GM12878 (cell line): ENCODE measurements around the gene RARA. TPM values are rescaled to one million over a fixed set of nuclear protein-coding genes. Genes with fewer than 3 reads are reported as not detected.

Source experiments
- ATAC-seq: fragments of 200-7000 bp; cut with Tn5 transposase; 3 replicates; pipeline ENCODE4 v1.9.1; 2020; ENCODE audit warnings: mild to moderate bottlenecking, moderate library complexity
- Bru-seq: library from RNA; stranded (reverse); fragments of 400-500 nt; gene quantifications from one replicate; lab custom pipeline; 2021; lab: Mats Ljungman, UMichigan
- BruChase-seq, 2 experiments: library from RNA; stranded (reverse); fragments of 400-500 nt; gene quantifications; one replicate each; lab custom pipeline; 2021; lab: Mats Ljungman, UMichigan
- BruUV-seq: library from RNA; stranded (reverse); fragments of 400-500 nt; replicated peaks from 2 replicates; lab custom pipeline; 2021; lab: Mats Ljungman, UMichigan
- CTCF ChIA-PET: fragments of 300-600 bp; sonication (Branson Sonifier 250); formaldehyde crosslinking; extraction: SDS; loops from one replicate; lab custom pipeline; 2021; ENCODE audit warnings: inconsistent platforms; lab: Yijun Ruan, JAX
- POLR2A ChIA-PET: fragments of 350-600 bp; formaldehyde crosslinking; extraction: SDS; loops from one replicate; lab custom pipeline; 2021; ENCODE audit warnings: inconsistent platforms; lab: Charles Lee
- RAD21 ChIA-PET: fragments of 300-600 bp; sonication (Branson Sonifier 250); formaldehyde crosslinking; loops from one replicate; lab custom pipeline; 2023; ENCODE audit warnings: antibody characterized with exemption; ENCODE audit not compliant: unreplicated experiment; lab: Charles Lee
- SMC1A ChIA-PET: fragments of 300-600 bp; sonication (Branson Sonifier 250); formaldehyde crosslinking; loops from one replicate; lab custom pipeline; 2023; ENCODE audit not compliant: unreplicated experiment, uncharacterized antibody; lab: Charles Lee
- DNase-seq: peaks from one replicate; pipeline ENCODE4 v3.0.0-alpha.2; 2011; ENCODE audit warnings: low read depth, low spot score
- FAIRE-seq: peaks from 3 replicates; lab custom pipeline; 2011; peaks lifted over from hg19 to GRCh38; lab: Jason Lieb, UNC
- H2AFZ ChIP-seq: 2 replicates; pipeline ENCODE4 v1.6.0; 2011; ENCODE audit warnings: low read depth, low read length, control low read depth; ENCODE audit not compliant: control insufficient read depth
- H3K27ac ChIP-seq: 2 replicates; pipeline ENCODE4 v1.5.1; 2011; ENCODE audit warnings: control low read depth; ENCODE audit not compliant: control insufficient read depth, insufficient read depth
- H3K27me3 ChIP-seq, 2 experiments: replicated peaks in 1 of 2; 2 replicates each; pipeline versions ENCODE4 v1.6.0 to v1.6.1; 2011; ENCODE audit warnings: low read length in 1 of 2; ENCODE audit not compliant: control insufficient read depth in 2 of 2, insufficient read depth in 2 of 2
- H3K36me3 ChIP-seq, 2 experiments: 2 replicates each; pipeline ENCODE4 v1.5.1; 2011; ENCODE audit warnings: low read length in 1 of 2; ENCODE audit not compliant: control insufficient read depth in 2 of 2, insufficient read depth in 2 of 2
- H3K4me1 ChIP-seq: 2 replicates; pipeline ENCODE4 v1.6.1; 2011; ENCODE audit warnings: mild to moderate bottlenecking, low read length, moderate library complexity, mixed read lengths; ENCODE audit not compliant: control insufficient read depth, insufficient read depth
- H3K4me2 ChIP-seq: 2 replicates; pipeline ENCODE4 v1.6.0; 2011; ENCODE audit warnings: control low read depth; ENCODE audit not compliant: control insufficient read depth, insufficient read depth
- H3K4me3 ChIP-seq: fragments of 200-600 bp; sonication (generic); 2 replicates; pipeline ENCODE4 v1.5.1; 2016
- H3K79me2 ChIP-seq: 2 replicates; pipeline ENCODE4 v1.6.0; 2011; ENCODE audit warnings: low read length; ENCODE audit not compliant: control insufficient read depth, insufficient read depth
- H3K9ac ChIP-seq: 2 replicates; pipeline ENCODE4 v1.8.0; 2011; ENCODE audit warnings: low read length, control low read depth, mixed read lengths; ENCODE audit not compliant: control insufficient read depth, insufficient read depth
- H3K9me3 ChIP-seq: replicated peaks from 3 replicates; pipeline ENCODE4 v1.5.1; 2011; ENCODE audit warnings: mild to moderate bottlenecking, low read length; ENCODE audit not compliant: control insufficient read depth, insufficient read depth
- H4K20me1 ChIP-seq: 2 replicates; pipeline ENCODE4 v1.6.0; 2011; ENCODE audit not compliant: control insufficient read depth, insufficient read depth
- ATF7 ChIP-seq: fragments of 450-650 bp; IDR thresholded peaks from 2 replicates; pipeline ENCODE4 v1.6.1; 2016; ENCODE audit warnings: low read depth, mild to moderate bottlenecking
- BRCA1 ChIP-seq: IDR thresholded peaks from 2 replicates; pipeline ENCODE4 v1.6.1; 2011; ENCODE audit warnings: low read depth, low read length, improper control_type of control experiment
- CUX1 ChIP-seq: IDR thresholded peaks from 2 replicates; pipeline ENCODE4 v1.6.1; 2012; ENCODE audit warnings: improper control_type of control experiment, low read depth, low read length; ENCODE audit not compliant: insufficient replicate concordance
- HDGF ChIP-seq: fragments of 450-650 bp; IDR thresholded peaks from 2 replicates; pipeline ENCODE4 v1.6.1; 2016; ENCODE audit warnings: antibody characterized with exemption
- IKZF1 ChIP-seq: fragments of 450-650 bp; conservative IDR thresholded peaks from 2 replicates; pipeline ENCODE4 v1.6.1; 2017; ENCODE audit warnings: antibody characterized with exemption, mild to moderate bottlenecking
- KDM1A ChIP-seq: fragments of 200-600 bp; sonication (generic); IDR thresholded peaks from 2 replicates; pipeline ENCODE4 v1.6.1; 2016; ENCODE audit warnings: borderline replicate concordance
- NFYB ChIP-seq: IDR thresholded peaks from 2 replicates; pipeline ENCODE4 v1.6.1; 2011; ENCODE audit warnings: low read depth, mild to moderate bottlenecking, low read length, improper control_type of control experiment, moderate library complexity; ENCODE audit not compliant: insufficient read depth
- PML ChIP-seq: IDR thresholded peaks from 2 replicates; pipeline ENCODE4 v1.6.1; 2012; ENCODE audit warnings: low read length, inconsistent platforms
- RBBP5 ChIP-seq: fragments of 200-600 bp; sonication (generic); conservative IDR thresholded peaks from 2 replicates; pipeline ENCODE4 v1.6.1; 2016
- SMC3 ChIP-seq: IDR thresholded peaks from 2 replicates; pipeline ENCODE4 v1.6.1; 2011; ENCODE audit warnings: low read length, improper control_type of control experiment, borderline replicate concordance
- SREBF1 ChIP-seq: IDR thresholded peaks from 2 replicates; pipeline ENCODE4 v1.6.1; 2012; ENCODE audit warnings: mild to moderate bottlenecking, low read length
- TAF1 ChIP-seq: IDR thresholded peaks from 2 replicates; pipeline ENCODE4 v1.6.1; 2011; ENCODE audit warnings: mild to moderate bottlenecking, low read depth, low read length, borderline replicate concordance
- WGBS: methylation state at CpG from one replicate; pipeline ENCODE4 v1.1.6; 2016; ENCODE audit warnings: low lambda C conversion rate; ENCODE audit not compliant: insufficient replicate concordance, insufficient coverage; ENCODE audit errors: missing lambda C conversion rate; 5-methylcytosine and 5-hydroxymethylcytosine counted together
- in situ Hi-C: fragments of 300-500 bp; cut with MboI; formaldehyde crosslinking; loops from 9 replicates; pipeline ENCODE4 v1.14.3; 2018; ENCODE audit warnings: mixed read lengths
- intact Hi-C: fragments of 100-400 bp; cut with micrococcal nuclease; formaldehyde crosslinking; loops from one replicate; pipeline ENCODE4 v1.14.2; 2022; ENCODE audit not compliant: unreplicated experiment
- long read RNA-seq, 2 experiments: library from polyadenylated mRNA; unstranded; transcript quantifications; one replicate each; pipeline ENCODE4 v2.0.0, GENCODE V29; 2019 to 2020
- polyA minus RNA-seq, 3 experiments: library from RNA; depleted of rRNA, polyadenylated mRNA; stranded (reverse); fragments of >200 nt; gene quantifications; 2 replicates each; pipeline ENCODE4 v1.2.3, GENCODE V29; 2011
- polyA plus RNA-seq, 11 experiments: library from polyadenylated mRNA; depleted of rRNA in 4 of 11; unstranded in 6 of 11; stranded (reverse) in 5 of 11; fragments of >200 nt; fragmentation: Nextera tagmentation in 4 of 11; fragmentation: Illumina TruSeq in 1 of 11; extraction: Ambion mirVana in 4 of 11; extraction: Trizol in 1 of 11; gene quantifications; 1 replicate in 1 of 11; 2 replicates in 10 of 11; pipeline versions ENCODE4 v1.2.1 to v1.2.3, GENCODE V29; 2011 to 2016; ENCODE audit warnings: inconsistent platforms in 2 of 11, missing spikeins in 2 of 11, low read depth in 1 of 11
- total RNA-seq, 4 experiments: library from RNA; depleted of rRNA in 3 of 4; stranded (reverse); fragments of >200 nt in 3 of 4; fragmentation: Illumina TruSeq in 1 of 4; extraction: Trizol in 1 of 4; gene quantifications; 2 replicates each; pipeline versions ENCODE4 v1.2.1 to v1.2.3, GENCODE V29; 2013 to 2021

The RARA gene
- total RNA-seq (2013; cell fraction: nucleolus; rRNA removed) = 30.5 and 34.4 TPM in 2 replicates
- total RNA-seq (2014; rRNA removed) = 15.5 and 17.3 TPM in 2 replicates
- total RNA-seq (2014; rRNA removed; fragmentation: Illumina TruSeq; extraction: Trizol) = 7.7 and 9.7 TPM in 2 replicates
- 33.6 and 34.8 TPM in 2 replicates for total RNA-seq (2021)
- polyA plus RNA-seq (2011; ENCODE audit: low read depth) = 12.0 TPM
- 3.1 and 7.8 TPM in 2 replicates for polyA plus RNA-seq (2011; rRNA removed)
- 10.0 and 13.4 TPM in 2 replicates for polyA plus RNA-seq (2011; cell fraction: cytosol; rRNA removed)
- 29.2 and 38.2 TPM in 2 replicates for polyA plus RNA-seq (2011; cell fraction: nucleus; rRNA removed)
- polyA plus RNA-seq (2012) = 23.0 and 26.5 TPM in 2 replicates
- 8.0 and 23.8 TPM in 2 replicates for polyA plus RNA-seq (2014; fragmentation: Illumina TruSeq; extraction: Trizol)
- polyA plus RNA-seq (2014; fragmentation: Nextera tagmentation; extraction: Ambion mirVana) = under 1 TPM; 0.13 to 0.16 TPM
- polyA plus RNA-seq (2014; rRNA removed) = 14.3 and 20.2 TPM in 2 replicates
- polyA plus RNA-seq (2016; fragmentation: Nextera tagmentation; extraction: Ambion mirVana) = 10 to 100 TPM; 12.9 to 15.4 TPM
- 8.7 and 13.7 TPM in 2 replicates for polyA minus RNA-seq (2011; rRNA and poly(A)+ RNA removed)
- 15.1 and 20.3 TPM in 2 replicates for polyA minus RNA-seq (2011; cell fraction: cytosol; rRNA and poly(A)+ RNA removed)
- polyA minus RNA-seq (2011; cell fraction: nucleus; rRNA and poly(A)+ RNA removed) = 9.7 and 15.5 TPM in 2 replicates
- percentile 67 among the genes with signal in this experiment for Bru-seq, nascent RNA
- BruChase-seq, experiment 1, labeled RNA remaining after a 6-hour chase = percentile 70 among the genes with signal in this experiment
- percentile 65 among the genes with signal in this experiment for BruChase-seq, experiment 2, labeled RNA remaining after a 2-hour chase
- long read RNA-seq, experiment 1, transcript RARA-204 (9 exons, 2,024 nt) = major isoform, 12 of 20 reads
- long read RNA-seq, experiment 1, partial matches to known transcripts = 2 of 20 reads
- long read RNA-seq, experiment 1, other reads (novel, unspliced or antisense) = 5 of 20 reads
- long read RNA-seq, experiment 2 = 0 reads

GRCh38 chr17:40309031-40309948 is at the start of gene RARA:
TSS of gene RARA (plus strand) at chr17:40309180. CDS start at chr17:40331219, 22,039 bp downstream.
- POLR2A ChIA-PET = interaction anchor here (0.7 to 9.8 kb wide), 7 partner anchors 8 to 306 kb away, joined by 3 to 123 read pairs (median 3); no protein-coding TSS in a partner anchor
- Histone ChIP-seq H3K36me3 (peaks cover 0 to under 1% of the 10 kb centered on the region in 2 experiments; a peak in 2 of 4 replicates), H3K27ac (peak within 1 kb of the TSS; percentile 9; the same call in 1 of the 2 replicates), H3K4me2 (peak within 1 kb of the TSS; percentile 71), H2AFZ (peak within 1 kb of the TSS; percentile 58), H3K79me2 (no peaks in the 10 kb centered on the region; the same call in none of the 2 replicates), H3K9me3 (no peaks in the 10 kb centered on the region), H3K27me3 (no peaks in the 10 kb centered on the region), H3K4me3 (peak within 1 kb of the TSS; percentile 70), H4K20me1 (no peaks in the 10 kb centered on the region), H3K4me1 (peaks cover 58% of the 10 kb centered on the region), H3K9ac (peak within 1 kb of the TSS; percentile 33; the same call in 1 of the 2 replicates)
- CTCF ChIA-PET = interaction anchor here (0.6 to 10.6 kb wide), 16 partner anchors 9 to 566 kb away, joined by 3 to 311 read pairs (median 5); partner anchors contain the start of gene TOP2A
- 37% methylated on average over 19 of the region's 20 CpGs for WGBS
- in situ Hi-C loops = loop anchor here (5.0 kb wide), 1 partner anchor 228 kb away; no protein-coding TSS in a partner anchor
- FAIRE-seq (no peak), DNase-seq (no peak), ATAC-seq (peak; percentile 68)
- RAD21 ChIA-PET = interaction anchor here (0.7 to 18.7 kb wide), 7 partner anchors 14 to 306 kb away, joined by 3 to 271 read pairs (median 3); partner anchors contain the start of gene WIPF2
- no TSS peak for BruUV-seq
- intact Hi-C loops = no loop called here
- SMC1A ChIA-PET = interaction anchor here (0.9 to 11.2 kb wide), 11 partner anchors 8 to 312 kb away, joined by 3 to 172 read pairs (median 6); partner anchors contain the start of gene CDC6
- TF ChIP-seq HDGF = no peak
- TF ChIP-seq ATF7 = no peak
- TF ChIP-seq BRCA1 = no peak
- no peak for TF ChIP-seq KDM1A
- TF ChIP-seq TAF1 = no peak
- no peak for TF ChIP-seq RBBP5
- 0 out of 2 replicates have a peak, but pooled peaks have one; percentile 9 for TF ChIP-seq SMC3
- no peak for TF ChIP-seq CUX1
- no peak for TF ChIP-seq SREBF1
- no peak for TF ChIP-seq NFYB
- peak; percentile 69 for TF ChIP-seq IKZF1
- no peak for TF ChIP-seq PML
